ENCODE results near the gene DDB1.
A peak's percentile ranks its signal among the peaks of the same experiment; 100 is the strongest.

The DDB1 gene

DNA sequence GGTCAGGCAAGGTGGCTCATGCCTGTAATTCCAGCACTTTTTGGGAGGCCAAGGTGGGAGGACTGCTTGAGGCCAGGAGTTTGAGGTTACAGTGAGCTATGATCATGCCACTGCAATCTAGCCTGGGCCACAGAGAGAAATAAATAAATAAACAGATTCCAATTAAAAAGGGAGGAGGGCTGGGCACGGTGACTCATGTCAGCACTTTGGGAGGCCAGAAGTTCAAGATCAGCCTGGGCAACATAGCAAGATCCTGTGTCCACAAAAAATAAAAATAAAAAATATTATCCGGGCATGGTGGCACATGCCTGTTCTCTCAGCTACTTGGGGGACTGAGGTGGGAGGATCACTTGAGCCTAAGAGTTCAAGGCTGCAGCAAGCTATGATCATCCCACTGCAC is 21.3 kb upstream of the DDB1 start:
- DNase-seq = no peak

- DNase-seq = no peak
Measured at GRCh38 chr11:61353131-61354067, 20.5 kb upstream of the DDB1 start.

DNA sequence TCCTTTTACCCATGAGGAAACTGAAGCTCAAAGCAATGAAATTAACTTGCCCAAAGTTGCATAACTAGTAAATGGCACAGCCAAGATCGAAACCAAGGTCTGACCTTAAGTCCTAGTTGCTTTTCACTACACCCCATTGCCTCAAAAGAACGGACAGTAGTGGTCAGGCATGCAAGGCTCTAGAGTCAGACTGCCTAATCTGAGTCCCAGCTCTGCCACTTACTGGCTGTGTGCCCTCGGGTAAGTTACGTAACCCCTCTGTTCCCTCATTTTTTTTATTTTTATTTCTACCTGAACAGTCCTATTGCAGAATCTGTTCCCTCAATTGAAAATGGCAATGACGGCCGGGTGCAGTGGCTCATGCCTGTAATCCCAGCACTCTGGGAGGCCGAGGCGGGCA is 19.1 kb upstream of the DDB1 start:
- DNase-seq = no peak

GRCh38 chr11:61350803-61351202 is 17.9 kb upstream of the DDB1 start:
- no peak for DNase-seq

GRCh38 chr11:61350336-61350735 is 17.4 kb upstream of the DDB1 start:
- no peak for DNase-seq

DNA sequence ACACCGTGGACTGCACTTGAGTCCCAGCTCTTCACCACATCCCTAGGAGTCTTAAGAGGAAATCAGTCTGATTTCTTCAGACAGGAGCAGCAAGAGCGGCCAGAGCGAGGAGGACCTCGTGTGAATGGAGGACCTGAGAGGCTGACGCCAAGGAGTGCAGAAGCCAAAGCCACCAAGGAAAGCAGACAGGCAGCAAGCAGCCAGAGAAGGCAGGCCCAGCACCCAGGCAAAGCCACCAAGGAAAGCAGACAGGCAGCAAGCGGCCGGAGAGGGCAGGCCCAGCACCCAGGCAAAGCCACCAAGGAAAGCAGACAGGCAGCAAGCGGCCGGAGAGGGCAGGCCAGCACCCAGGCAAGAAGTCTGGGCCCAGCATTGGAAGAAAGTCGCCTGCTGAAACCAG is 17.0 kb upstream of the DDB1 start:
- no peak for DNase-seq

GRCh38 chr11:61349189-61349751 is 16.4 kb upstream of the DDB1 start:
- DNase-seq = no peak

GRCh38 chr11:61347916-61348461 is 15.1 kb upstream of the DDB1 start:
- DNase-seq = no peak

- DNase-seq = no peak
Measured at GRCh38 chr11:61345954-61346843, 13.3 kb upstream of the DDB1 start.

DNA sequence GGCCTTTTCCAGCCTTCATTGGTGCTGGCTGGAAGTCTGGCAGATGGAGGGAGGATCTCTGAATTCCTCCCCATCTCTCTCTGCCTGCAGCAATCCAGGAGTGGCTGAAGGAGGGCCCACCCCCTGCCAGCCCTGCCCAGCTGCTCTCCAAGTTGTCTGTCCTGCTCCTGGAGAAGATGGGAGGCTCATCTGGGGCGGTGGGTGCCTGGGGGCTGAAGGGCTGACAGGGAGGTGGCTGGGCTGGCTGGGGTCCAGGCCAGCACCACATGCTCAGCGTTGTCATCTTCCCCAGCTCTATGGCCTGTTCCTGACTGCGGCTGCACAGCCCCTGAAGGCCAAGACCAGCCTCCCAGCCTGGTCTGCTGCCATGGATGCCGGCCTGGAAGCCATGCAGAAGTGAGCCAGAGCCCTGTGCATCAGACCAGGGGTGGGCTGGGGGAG is 12.3 kb upstream of the DDB1 start:
- no peak for DNase-seq

GRCh38 chr11:61343792-61344745 is 11.2 kb upstream of the DDB1 start:
- no peak for DNase-seq

- DNase-seq = no peak
Measured at GRCh38 chr11:61342207-61342803, 9.4 kb upstream of the DDB1 start.

DNA sequence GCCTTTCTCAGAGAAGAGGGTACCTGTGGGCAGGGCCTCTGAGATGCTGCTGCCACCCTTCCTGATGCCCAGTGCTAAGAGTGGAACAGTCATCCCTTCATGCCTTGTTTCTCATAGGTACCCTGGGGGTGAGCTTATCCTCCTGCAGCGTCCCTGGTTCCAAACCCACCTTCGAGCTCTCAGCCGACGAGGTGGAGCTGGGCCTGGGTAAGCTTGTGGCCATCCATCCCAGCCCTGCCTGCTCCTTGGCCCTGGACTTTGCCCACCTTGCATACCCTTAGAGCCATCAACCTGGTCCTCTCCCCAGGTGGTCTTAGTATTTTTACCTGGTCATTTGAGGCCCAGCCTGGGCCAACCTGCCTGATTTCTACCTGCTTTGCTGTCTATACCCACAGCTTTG is 8.8 kb upstream of the DDB1 start:
- no peak for DNase-seq

DNA sequence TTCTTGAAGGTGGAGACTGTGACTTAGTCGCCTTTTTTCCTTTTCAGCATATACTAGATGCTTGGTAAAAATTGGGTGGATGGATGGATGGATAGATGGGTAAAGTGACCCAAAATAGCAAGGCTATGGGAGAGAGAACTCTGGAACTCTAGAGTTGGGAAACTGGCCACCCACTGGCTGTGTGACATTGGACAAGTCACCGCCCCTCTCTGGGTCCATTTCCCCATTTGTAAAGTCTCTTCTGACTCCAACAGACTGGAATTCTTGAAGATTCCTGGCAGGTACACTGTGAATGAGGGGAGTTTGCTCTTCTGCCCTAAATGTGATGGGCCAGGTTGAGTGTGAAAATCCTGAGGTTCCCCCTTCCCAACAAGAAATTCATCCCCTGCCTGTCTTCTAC is 8.1 kb upstream of the DDB1 start:
- DNase-seq = no peak

GRCh38 chr11:61339490-61339878 is 6.6 kb upstream of the DDB1 start:
- no peak for DNase-seq

GRCh38 chr11:61338783-61339489 is 6.0 kb upstream of the DDB1 start:
- DNase-seq = no peak

DNA sequence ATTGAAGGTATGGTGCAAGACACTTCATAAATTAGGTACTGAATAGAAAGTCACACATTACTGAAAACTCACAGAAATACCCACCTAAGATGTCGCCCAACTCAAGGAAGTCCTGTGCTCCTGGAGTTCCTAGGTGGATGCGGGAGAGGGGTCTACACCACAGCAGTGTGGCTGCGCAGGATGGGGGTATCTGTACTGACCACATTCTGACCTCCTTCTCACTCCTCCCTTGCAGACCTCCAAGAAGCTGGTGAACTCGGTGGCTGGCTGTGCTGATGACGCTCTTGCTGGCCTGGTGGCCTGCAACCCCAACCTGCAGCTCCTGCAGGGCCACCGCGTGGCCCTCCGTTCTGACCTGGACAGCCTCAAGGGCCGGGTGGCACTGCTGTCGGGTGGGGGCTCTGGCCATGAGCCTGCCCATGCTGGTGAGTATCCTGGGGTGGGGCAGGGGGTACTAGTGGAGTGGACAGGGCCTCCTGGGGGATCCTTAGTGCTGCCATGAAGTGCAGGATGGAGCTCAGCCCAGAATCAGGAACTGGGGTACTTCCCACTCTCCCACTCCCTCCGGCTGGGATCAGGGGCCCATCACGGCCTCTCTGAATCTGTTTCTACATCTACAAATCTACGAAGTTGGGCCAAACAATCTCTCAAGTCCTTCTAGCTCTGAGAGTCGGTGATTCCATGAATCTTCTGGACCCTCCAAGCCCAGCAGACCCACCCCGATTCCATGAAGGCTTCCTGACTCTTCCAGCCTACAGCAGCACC is 5.0 kb upstream of the DDB1 start:
- DNase-seq = no peak

DNA sequence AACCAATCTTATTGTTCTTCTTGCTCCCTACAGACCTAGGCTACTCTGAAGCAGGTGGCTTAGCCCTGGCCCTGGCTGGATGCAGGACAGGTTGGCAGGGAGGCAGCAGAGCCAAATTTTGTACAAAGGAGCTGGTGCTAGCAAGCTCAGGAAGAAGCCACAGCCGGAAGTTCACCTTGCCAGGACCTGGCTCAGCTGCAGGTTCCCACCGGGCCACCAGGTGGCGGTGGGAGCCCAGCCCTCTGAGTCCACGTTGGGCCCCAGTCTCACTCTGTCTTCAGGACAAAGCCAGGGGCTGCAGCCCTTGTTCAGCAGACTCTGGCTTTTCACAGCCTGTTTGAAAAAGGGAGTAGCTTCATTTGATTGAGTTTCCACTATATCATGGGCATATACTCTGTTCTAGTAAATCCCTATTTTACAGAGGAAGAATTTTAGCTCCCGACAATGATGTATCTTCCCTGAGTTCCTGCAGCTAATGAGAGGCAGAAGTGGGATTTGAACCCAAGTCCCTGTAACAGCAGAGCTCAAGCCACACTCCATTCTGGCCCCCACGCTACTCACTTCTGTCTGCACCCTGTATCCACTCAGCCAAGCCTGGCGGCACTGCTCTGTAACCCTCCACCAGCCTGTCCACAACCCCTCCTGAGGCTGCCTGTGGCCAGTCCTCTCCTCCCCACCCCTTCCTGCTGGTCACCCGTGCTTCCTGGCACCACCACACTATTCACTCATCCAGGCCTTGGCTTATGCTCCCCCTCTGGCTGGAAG is 3.4 kb upstream of the DDB1 start:
- peak; percentile 75 for DNase-seq

- no peak for DNase-seq
Measured at GRCh38 chr11:61335355-61335710, 2.4 kb upstream of the DDB1 start.

All from NCI-H1105 (cell line).